Stomach (tissue), 9 donors: ENCODE results near the gene LMOD1. TPM values are rescaled to one million over a fixed set of nuclear protein-coding genes. Genes with fewer than 3 reads are reported as not detected.
A peak's percentile ranks its signal among the peaks of the same experiment; 100 is the strongest.

ENCODE experiments used
- DNase-seq, 2 donors: peaks; one replicate each; pipeline versions ENCODE4 v3.0.0 to v3.0.0-alpha.2; 2013 to 2019
- H3K27ac ChIP-seq, 5 donors: fragments of 200-600 bp in 4 of 5; sonication (generic) in 4 of 5; one replicate each; pipeline ENCODE4 v1.5.1; 2013 to 2019; ENCODE audit warnings: mild to moderate bottlenecking in 1 of 5, moderate library complexity in 1 of 5
- H3K27me3 ChIP-seq, 3 donors: fragments of 200-600 bp; sonication (generic); one replicate each; pipeline ENCODE4 v1.5.1; 2017 to 2019; ENCODE audit warnings: mixed run types in 1 of 3
- H3K36me3 ChIP-seq, 4 donors: fragments of 200-600 bp; sonication (generic); 1 replicate in 3 of 4; 2 replicates in 1 of 4; pipeline ENCODE4 v1.5.1; 2016 to 2019
- H3K4me1 ChIP-seq, 4 donors: fragments of 200-600 bp; sonication (generic); one replicate each; pipeline ENCODE4 v1.5.1; 2016 to 2019
- H3K4me3 ChIP-seq, 4 donors: fragments of 200-600 bp; sonication (generic) in 3 of 4; one replicate each; pipeline ENCODE4 v1.5.1; 2016 to 2019; ENCODE audit warnings: mild to moderate bottlenecking in 1 of 4
- H3K9me3 ChIP-seq, 4 donors: fragments of 200-600 bp; sonication (generic); one replicate each; pipeline ENCODE4 v1.5.1; 2016 to 2019
- CTCF ChIP-seq, 7 experiments: fragments of 450-650 bp in 4 of 7; fragments of 200-600 bp in 3 of 7; sonication (generic) in 3 of 7; IDR thresholded peaks; one replicate each; pipeline ENCODE4 v1.5.1; 2016 to 2019; ENCODE audit warnings: antibody characterized with exemption in 7 of 7, control low read depth in 2 of 7, mild to moderate bottlenecking in 1 of 7
- EP300 ChIP-seq: sonication (generic); formaldehyde crosslinking; IDR thresholded peaks from one replicate; pipeline ENCODE4 v1.6.1; 2017; ENCODE audit warnings: antibody characterized with exemption
- POLR2A ChIP-seq, 4 donors: fragments of 450-650 bp; IDR thresholded peaks; one replicate each; pipeline ENCODE4 v1.6.1; 2016; ENCODE audit warnings: antibody characterized with exemption in 4 of 4, control low read depth in 2 of 4, mild to moderate bottlenecking in 1 of 4, moderate library complexity in 1 of 4
- POLR2AphosphoS5 ChIP-seq, 3 donors: sonication (generic); formaldehyde crosslinking; IDR thresholded peaks; one replicate each; pipeline ENCODE4 v1.6.1; 2016; ENCODE audit warnings: antibody characterized with exemption in 3 of 3
- WGBS, 5 donors: extraction: QIAGEN DNeasy Blood & Tissue Kit in 3 of 5; methylation state at CpG; one replicate each; pipeline versions ENCODE4 v1.1.5 to v1.1.7; 2013 to 2018; 5-methylcytosine and 5-hydroxymethylcytosine counted together
- intact Hi-C: fragments of 100-400 bp; cut with DNase I; formaldehyde crosslinking; loops from one replicate; pipeline ENCODE4 v1.15.1; 2023; ENCODE audit warnings: low total_unique reads
- polyA plus RNA-seq, 3 donors: library from polyadenylated mRNA; stranded (reverse); fragments of 200-250 nt; gene quantifications; one replicate each; pipeline ENCODE4 v1.2.3, GENCODE V29; 2013
- total RNA-seq, 5 donors: library from RNA; depleted of rRNA; stranded (reverse); fragments of >200 nt; gene quantifications; one replicate each; pipeline versions ENCODE4 v1.1.0 to v1.2.3, GENCODE V29; 2014 to 2016
- donor health status: healthy with polysubstance abuse.
- donor health status: Bipolar disorder and iron deficiency.
- donor health status: healthy.

Gene LMOD1
- total and polyA plus RNA-seq, 8 donors = 19.6 to 420 (median 91.7) TPM

GRCh38 chr1:201883786-201884185 lies 62.6 kb downstream of the LMOD1 start:
- WGBS, 5 donors = 25 to 44% (median 29%) methylated on average over 5 to 7 of the region's 7 CpGs

GRCh38 chr1:201883266-201883665 lies 63.1 kb downstream of the LMOD1 start:
- no peak overlapping the region for H3K27ac ChIP-seq
- no peaks in the 10 kb centered on the region for H3K9me3 ChIP-seq
- 68 to 79% (median 73%) methylated on average over 3 of the region's 3 CpGs for WGBS, 5 donors
- peaks cover 0 to 3% (median 0%) of the 10 kb centered on the region in 3 donors for H3K27me3 ChIP-seq
- intact Hi-C loops = no loop called here
- H3K4me1 ChIP-seq = peaks cover 10 to 45% (median 24%) of the 10 kb centered on the region in 4 donors
- no peak for TF ChIP-seq CTCF (IDR thresholded peaks at IDR 0.05)
- TF ChIP-seq EP300 = no peak
- no peak for TF ChIP-seq POLR2AphosphoS5 (IDR thresholded peaks at IDR 0.05)
- TF ChIP-seq POLR2A (IDR thresholded peaks at IDR 0.05) = no peak
- no peak overlapping the region for H3K4me3 ChIP-seq
- H3K36me3 ChIP-seq = no peaks in the 10 kb centered on the region
- DNase-seq = peak in 1 of 2 donors; percentile 1

More at GRCh38 chr1:201883786-201884185, 62.6 kb downstream of the LMOD1 start:
- Histone ChIP-seq H3K36me3 (no peaks in the 10 kb centered on the region), H3K27me3 (peaks cover 0 to 9% (median 0%) of the 10 kb centered on the region in 3 donors), H3K9me3 (no peaks in the 10 kb centered on the region), H3K4me1 (peaks cover 11 to 44% (median 25%) of the 10 kb centered on the region in 4 donors), H3K4me3 (no peak overlapping the region), H3K27ac (no peak overlapping the region)
- intact Hi-C loops = no loop called here
- TF ChIP-seq POLR2A (IDR thresholded peaks at IDR 0.05) = no peak
- no peak for TF ChIP-seq EP300
- TF ChIP-seq POLR2AphosphoS5 (IDR thresholded peaks at IDR 0.05) = no peak
- no peak for TF ChIP-seq CTCF (IDR thresholded peaks at IDR 0.05)
- DNase-seq = peak in 1 of 2 donors; percentile 16

- WGBS, 5 donors = 57 to 73% (median 61%) methylated on average over 2 of the region's 2 CpGs
- intact Hi-C loops = no loop called here
- peak in 1 of 2 donors; percentile 41 for DNase-seq
- TF ChIP-seq POLR2AphosphoS5 (IDR thresholded peaks at IDR 0.05) (peak in 1 of 3 donors; percentile 27), EP300 (no peak), POLR2A (IDR thresholded peaks at IDR 0.05) (no peak), CTCF (IDR thresholded peaks at IDR 0.05) (no peak)
- no peak overlapping the region for H3K4me3 ChIP-seq
- H3K4me1 ChIP-seq = peaks cover 7 to 45% (median 24%) of the 10 kb centered on the region in 4 donors
- H3K27me3 ChIP-seq = no peaks in the 10 kb centered on the region
- no peaks in the 10 kb centered on the region for H3K36me3 ChIP-seq
- H3K9me3 ChIP-seq = no peaks in the 10 kb centered on the region
- peak overlapping the region in 1 of 5 donors; percentile 57 for H3K27ac ChIP-seq
These were observed 63.6 kb downstream of the LMOD1 start for GRCh38 chr1:201882665-201883132.

- 70 to 87% (median 79%) methylated on average over 1 of the region's 1 CpG for WGBS, 5 donors
- no peak overlapping the region for H3K4me3 ChIP-seq
- intact Hi-C loops = no loop called here
- H3K4me1 ChIP-seq = peaks cover 7 to 45% (median 24%) of the 10 kb centered on the region in 4 donors
- no peaks in the 10 kb centered on the region for H3K9me3 ChIP-seq
- H3K27ac ChIP-seq = no peak overlapping the region
- no peaks in the 10 kb centered on the region for H3K27me3 ChIP-seq
- DNase-seq = peak in 1 of 2 donors; percentile 1
- H3K36me3 ChIP-seq = peaks cover 0 to 5% (median under 1%) of the 10 kb centered on the region in 4 donors
- TF ChIP-seq EP300 (no peak), CTCF (IDR thresholded peaks at IDR 0.05) (no peak), POLR2AphosphoS5 (IDR thresholded peaks at IDR 0.05) (no peak), POLR2A (IDR thresholded peaks at IDR 0.05) (no peak)
These were observed 64.7 kb downstream of the LMOD1 start for GRCh38 chr1:201881617-201882016.
